SW480 (cell line): ENCODE results near the gene ETV4.

Experiments
- DNase-seq: peaks from one replicate; pipeline ENCODE4 v3.0.0-alpha.2; 2016; ENCODE audit warnings: low spot score

Gene ETV4

GRCh38 chr17:43543771-43544575 lies 2.2 kb downstream of the ETV4 start:
- DNase-seq: no peak

- no peak for DNase-seq
Measured at GRCh38 chr17:43543300-43543699, 2.8 kb downstream of the ETV4 start.

DNA sequence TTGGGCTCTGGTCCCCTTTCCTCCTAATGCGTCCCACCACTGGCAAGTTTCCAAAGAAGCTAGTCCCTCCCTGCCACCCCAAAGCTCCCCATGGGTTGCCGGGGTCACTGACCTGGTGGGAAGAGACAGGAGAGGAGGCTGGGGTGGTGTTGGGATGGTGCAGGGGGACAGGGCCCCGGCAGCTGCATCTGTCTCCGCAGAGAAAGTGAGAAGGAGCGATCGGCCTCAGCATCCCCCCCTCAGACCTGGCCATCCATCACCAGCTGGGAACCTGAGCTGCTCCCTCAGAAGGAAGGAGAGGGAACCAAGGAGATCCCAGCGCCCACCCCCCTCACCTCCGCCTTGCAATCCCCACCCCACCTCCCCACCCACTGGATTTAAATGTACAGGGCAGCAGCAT lies 3.3 kb downstream of the ETV4 start:
- no peak for DNase-seq

DNA sequence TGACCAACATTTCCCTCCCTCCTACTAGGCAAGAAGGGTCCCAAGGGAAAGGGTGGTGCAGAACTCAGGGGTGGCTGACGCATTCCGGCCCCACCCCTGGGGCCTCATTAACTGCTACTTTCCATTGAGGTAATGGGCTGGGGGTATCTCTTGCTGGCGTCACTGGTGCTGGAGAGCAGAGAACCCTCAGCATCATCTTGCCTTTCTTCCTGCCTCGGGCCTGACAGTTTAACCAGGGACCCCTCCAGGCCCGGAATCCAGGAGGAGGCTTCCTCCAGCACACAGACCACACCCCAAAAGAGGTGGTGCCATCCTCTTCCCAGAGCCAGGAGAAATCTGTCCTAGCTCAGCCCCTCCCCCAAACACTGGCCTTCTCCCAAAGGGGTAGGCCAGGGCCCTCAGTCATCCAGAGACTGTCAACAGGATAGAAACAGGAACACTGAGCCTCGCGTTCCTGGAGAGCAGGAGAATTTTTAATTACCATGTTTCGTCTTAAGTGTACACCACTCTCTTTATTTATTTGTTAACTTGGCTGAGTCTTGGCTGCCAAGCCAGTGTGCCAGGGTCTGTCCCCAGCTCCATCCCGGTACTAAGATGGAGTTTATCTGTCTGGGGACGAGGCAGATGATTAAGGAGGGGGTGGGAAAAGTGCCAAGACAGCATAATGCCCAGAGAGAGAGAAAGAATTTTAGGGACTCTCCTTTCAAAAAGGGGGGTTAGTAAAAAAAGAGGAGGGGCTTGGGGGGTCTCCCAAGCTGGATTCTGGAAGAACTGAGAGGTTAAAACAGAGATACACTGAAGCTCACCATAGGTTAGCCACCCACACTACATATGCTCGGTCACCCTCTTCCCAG lies 5.1 kb downstream of the ETV4 start:
- DNase-seq: no peak

- peak; percentile 78 for DNase-seq
Measured at GRCh38 chr17:43536236-43536992, 9.7 kb downstream of the ETV4 start.

DNA sequence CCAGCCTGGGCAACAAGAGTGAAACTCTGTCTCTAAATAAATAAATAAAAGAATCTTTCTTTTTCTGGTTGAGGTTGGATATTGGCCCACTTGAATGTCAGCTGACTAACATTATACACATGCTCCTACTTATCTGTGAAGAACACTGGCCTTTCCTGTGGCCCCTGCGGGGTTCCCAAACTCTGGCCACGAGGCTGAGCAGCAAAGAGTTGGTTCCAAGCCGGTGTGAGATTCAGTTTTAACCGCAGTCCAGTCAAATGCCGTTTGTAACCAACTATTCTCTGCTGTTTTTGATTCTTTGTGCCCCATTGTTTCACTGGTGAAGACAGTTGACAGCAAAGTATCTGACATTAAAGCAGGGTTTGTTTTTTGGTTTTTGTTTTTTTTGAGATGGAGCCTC lies 11.2 kb downstream of the ETV4 start:
- no peak for DNase-seq

DNA sequence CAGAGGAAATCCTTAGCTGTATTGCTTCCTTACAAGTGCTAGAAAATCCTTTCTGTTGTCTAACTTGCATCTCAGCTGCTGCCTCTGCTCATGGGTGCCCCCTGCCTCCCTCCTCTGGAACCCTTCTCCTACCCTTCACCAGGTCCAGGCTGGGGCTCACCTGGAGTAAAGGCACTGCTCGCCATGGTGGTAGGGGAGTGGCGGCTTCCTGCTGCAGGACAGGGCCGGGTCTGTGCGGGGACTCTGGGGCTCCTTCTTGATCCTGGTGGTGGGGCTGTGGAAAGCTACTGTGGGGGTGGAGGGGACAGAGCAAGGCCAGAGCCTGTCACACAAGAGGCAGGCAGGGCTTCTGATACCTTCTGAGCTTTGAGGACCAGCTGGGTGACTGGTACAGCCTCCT lies 12.4 kb downstream of the ETV4 start:
- DNase-seq: no peak

- peak; percentile 58 for DNase-seq
Measured at GRCh38 chr17:43532581-43532980, 13.6 kb downstream of the ETV4 start.

- DNase-seq: no peak
Measured at GRCh38 chr17:43531955-43532354, 14.2 kb downstream of the ETV4 start.

DNA sequence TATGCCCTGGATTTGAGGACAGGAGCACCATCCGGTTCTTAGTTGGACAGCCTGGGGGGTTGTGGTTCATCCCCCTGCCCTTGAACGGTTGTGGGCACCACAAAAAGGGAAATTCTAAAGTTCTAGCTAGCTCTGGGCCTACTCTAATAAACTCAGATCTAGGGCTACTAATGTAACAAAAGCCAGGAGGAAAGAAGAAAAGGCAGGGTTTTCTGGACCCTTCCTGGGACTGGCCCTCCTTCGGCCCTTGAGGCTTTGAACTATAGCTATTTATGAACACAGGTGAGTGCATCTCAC lies 15.1 kb downstream of the ETV4 start:
- no peak for DNase-seq

GRCh38 chr17:43530288-43531081 lies 15.7 kb downstream of the ETV4 start:
- DNase-seq: peak; percentile 100

- DNase-seq: no peak
Measured at GRCh38 chr17:43529947-43530287, 16.2 kb downstream of the ETV4 start.

GRCh38 chr17:43528988-43529814 lies 16.9 kb downstream of the ETV4 start:
- no peak for DNase-seq

- peak; percentile 67 for DNase-seq
Measured at GRCh38 chr17:43528319-43528987, 17.7 kb downstream of the ETV4 start.

DNA sequence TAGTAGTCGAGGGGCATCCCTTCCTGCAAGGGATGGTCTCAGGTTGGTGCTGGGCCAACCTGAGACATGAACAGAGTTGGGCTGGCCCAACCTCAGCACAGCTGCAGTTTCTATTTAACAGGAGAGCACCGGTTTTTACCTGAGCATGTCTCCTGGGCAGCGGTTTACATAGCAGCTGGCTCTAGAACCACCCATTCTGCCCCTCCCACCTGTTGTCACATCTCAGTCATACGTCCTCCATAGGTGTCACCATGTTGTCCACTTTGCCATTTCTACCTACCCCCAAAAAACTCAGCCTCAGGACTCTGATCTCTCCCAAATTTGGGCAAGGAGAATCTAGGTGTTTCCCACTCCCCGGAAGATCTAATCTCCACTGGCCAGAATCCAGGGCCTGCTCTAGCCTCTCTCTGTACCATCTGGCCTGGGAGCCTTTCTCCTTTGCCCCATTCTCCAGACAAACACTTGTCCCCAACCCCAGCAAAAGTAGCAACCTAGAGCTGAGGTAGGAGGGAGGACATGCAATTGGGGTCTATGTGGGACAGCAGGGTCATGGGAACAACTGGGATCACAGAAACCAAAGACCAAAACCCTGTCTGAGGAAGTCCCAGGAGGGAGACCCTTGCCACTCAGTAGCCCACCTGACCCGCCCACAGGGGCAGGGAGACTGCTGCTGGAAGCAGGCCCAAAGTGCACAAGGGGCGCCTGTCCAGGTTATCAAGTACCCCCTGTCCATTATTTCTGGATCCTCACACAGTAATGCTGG lies 19.1 kb downstream of the ETV4 start:
- no peak for DNase-seq

GRCh38 chr17:43524945-43525575 lies 21.1 kb downstream of the ETV4 start:
- peak; percentile 77 for DNase-seq

DNA sequence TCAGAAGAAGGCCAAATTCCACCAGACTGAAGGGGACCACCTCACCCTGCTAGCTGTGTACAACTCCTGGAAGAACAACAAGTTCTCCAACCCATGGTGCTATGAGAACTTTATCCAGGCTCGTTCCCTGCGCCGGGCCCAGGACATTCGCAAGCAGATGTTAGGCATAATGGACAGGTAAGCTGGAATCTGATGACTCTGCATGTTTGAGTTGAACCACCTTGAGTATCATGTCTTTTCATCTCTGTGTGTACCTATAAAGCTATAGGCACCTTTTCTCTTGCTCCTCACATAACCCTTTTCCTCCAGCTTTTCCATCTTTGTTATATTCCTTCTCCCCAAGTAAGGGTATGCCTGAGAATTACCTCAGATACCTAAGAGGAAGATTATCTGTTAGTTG lies 24.8 kb downstream of the ETV4 start:
- no peak for DNase-seq

DNA sequence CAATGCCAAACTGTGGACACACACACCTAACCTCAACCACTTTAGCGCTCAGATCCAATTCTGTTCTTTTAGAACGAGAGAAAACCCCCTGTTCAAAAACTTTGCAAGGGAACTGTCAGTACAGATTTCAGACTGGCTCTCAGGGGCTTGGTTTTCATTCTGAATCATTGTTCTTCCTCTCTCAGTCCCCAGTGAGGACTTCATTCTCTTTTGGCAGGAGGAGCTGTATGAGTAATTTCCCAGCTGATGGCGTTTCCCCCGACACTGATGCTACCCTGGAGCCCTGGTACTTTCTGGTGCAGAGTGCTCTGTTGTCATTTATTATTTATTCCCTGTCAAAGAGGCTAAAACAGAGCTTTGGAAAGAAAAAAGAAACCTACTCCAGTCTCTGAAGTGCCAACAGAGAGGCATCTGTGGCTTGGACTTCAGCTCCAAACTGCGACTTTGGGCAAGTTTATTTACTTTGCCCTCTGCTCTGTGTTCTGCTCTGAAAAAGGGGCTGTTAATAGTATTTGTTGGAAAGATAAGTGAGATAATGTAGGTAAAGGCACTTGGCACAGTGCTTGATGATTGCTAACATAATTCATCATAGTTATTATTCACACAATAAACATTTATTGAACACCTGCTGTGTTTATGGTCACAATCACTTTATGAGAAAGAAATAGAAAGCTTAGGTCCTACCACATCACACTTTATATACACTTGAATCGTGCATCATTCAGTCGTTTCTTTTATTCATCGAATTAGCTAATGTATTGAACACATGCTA lies 28.3 kb downstream of the ETV4 start:
- DNase-seq: no peak

- DNase-seq: no peak
Measured at GRCh38 chr17:43517161-43517560, 29.0 kb downstream of the ETV4 start.
